DLD1 (cell line): Measurements from ENCODE around the gene ZDHHC24.

ENCODE experiments used
- in situ Hi-C: cut with HindIII; loops from 2 replicates; pipeline ENCODE4 v1.10.0; 2017; ENCODE audit warnings: low sequenced_read_pairs

ZDHHC24 gene

DNA sequence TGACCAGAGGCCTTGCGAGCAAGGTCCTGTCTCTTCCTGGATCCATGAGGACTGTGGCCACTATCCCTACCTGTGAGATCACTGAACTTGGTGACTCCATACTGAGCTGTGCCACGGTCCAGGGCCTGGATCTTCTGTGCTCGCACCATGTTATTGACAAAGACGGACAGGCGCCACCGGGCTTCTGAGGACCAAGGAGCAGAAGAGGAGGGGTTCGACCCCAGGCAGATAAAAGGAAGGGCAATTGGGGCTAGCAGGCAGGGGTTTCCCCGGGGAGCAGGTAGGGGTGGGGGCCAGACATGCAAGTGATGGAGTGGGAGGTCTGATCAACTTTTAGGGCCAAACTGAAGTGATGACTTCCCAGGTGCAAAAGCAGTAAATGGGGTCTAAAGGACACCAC lies 20.4 kb upstream of the ZDHHC24 start:
- in situ Hi-C loops: no loop called here

DNA sequence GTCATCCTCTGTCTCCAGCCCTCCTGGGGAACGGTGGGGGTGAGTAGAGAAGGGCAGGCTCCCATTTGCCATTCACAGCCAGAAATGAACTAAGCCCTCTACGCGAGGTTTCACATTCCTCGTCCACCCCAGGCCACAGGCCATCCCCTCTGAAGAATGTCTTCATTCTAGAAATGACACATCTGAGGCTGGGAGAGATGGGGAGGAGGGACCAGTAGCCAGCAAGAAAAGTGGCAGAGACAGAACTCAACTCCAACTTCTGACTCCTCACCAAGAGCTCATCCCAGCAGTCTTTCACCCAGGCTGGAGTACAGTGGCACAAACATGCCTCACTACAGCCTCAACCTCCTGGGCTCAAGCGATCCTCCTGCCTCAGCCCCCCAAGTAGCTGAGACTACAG lies 19.1 kb upstream of the ZDHHC24 start:
- in situ Hi-C loops: no loop called here

DNA sequence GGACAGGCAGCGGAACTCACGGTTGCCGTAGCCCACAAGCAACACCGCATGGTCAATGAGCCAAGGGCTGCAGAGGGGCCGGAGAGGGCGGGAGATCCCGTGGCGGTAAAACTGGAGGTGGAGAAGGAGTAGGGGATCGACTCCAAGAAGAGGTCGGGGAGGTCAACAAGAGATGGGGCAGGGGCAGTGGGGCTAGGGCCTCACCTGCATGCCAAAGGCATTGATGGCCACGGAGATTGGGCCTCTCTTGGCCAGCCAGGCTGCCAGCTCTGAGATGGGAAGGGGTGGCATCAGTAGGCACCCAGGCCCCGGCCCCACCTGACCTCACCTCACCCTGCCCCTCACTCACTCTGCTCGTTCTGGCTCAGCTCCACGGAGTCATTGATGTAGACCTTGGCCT lies 18.7 kb upstream of the ZDHHC24 start:
- in situ Hi-C loops: no loop called here

DNA sequence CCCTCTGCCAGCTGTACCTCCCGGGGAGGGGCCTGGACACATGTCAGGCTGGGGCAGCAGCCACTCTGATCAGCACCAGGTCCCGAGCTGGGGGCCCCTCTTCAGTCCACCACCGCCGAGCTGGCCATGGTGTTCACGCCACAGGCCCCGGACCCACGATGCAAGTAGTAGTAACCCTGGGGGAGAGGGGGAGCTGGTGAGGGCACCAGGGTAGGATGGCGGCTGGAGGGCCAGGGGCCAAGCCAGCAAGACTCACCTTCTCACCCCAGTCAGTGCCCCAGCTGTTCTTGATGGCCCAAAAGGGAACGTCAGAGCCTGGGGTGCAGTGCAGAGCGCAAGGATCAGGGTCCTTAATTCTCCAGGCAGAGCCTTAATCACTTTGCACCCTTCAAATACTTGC lies 18.0 kb upstream of the ZDHHC24 start:
- in situ Hi-C loops: no loop called here

DNA sequence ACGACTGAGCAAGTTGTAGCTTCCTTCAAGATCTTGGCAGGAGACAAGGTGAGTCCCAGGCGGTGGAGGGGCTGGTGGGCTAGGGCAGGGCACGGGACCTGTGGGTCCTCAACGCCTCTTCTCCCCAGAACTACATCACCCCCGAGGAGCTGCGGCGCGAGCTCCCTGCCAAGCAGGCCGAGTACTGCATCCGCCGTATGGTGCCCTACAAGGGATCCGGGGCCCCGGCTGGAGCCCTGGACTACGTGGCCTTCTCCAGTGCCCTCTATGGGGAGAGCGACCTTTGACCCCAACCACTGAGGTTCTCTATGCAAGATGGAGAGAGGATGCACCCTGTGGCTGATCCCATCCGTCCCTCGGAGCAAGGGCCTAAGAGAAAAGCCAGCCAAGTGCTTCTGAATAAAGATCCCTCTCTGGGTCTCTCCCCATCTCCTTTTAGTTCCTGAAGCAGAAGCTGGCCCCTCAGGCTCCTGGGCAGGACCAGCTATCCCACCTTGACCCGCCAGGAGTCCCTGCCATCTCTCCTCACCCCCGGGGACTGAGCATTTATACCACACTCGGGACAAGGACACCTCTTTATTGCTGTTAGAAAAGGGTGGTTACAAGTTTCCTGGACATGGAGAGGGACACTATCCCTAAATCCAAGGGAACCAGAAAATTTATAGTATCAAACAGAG lies 17.2 kb upstream of the ZDHHC24 start:
- in situ Hi-C loops: no loop called here

DNA sequence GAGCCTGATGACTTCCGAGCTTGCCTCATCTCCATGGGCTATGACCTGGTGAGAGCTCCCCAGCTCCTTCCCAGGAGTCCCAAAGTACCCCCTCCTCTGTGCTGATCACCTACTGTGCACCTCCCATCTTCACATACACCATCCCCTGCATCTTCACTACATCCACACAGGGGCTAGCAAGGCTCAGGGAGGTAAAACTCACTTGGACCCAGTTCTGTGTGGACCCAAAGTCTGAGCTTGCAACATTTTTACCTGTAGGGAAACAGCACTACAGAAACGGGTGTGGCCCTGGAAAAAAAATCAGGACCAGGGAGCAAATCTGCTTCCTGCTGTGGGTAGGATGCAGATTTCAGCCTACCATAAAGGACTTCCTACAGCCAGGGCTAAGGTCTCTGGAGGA lies 16.4 kb upstream of the ZDHHC24 start:
- in situ Hi-C loops: no loop called here

DNA sequence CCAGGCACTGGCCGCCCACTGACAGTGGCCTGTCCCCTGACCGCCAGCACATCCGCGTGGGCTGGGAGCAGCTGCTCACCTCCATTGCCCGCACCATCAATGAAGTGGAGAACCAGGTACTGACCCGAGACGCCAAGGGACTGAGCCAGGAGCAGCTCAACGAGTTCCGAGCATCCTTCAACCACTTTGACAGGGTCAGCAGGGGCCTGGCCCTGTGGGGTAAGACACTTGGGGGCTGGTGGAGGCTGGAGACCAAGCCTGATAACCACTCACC lies 16.1 kb upstream of the ZDHHC24 start:
- in situ Hi-C loops: no loop called here

DNA sequence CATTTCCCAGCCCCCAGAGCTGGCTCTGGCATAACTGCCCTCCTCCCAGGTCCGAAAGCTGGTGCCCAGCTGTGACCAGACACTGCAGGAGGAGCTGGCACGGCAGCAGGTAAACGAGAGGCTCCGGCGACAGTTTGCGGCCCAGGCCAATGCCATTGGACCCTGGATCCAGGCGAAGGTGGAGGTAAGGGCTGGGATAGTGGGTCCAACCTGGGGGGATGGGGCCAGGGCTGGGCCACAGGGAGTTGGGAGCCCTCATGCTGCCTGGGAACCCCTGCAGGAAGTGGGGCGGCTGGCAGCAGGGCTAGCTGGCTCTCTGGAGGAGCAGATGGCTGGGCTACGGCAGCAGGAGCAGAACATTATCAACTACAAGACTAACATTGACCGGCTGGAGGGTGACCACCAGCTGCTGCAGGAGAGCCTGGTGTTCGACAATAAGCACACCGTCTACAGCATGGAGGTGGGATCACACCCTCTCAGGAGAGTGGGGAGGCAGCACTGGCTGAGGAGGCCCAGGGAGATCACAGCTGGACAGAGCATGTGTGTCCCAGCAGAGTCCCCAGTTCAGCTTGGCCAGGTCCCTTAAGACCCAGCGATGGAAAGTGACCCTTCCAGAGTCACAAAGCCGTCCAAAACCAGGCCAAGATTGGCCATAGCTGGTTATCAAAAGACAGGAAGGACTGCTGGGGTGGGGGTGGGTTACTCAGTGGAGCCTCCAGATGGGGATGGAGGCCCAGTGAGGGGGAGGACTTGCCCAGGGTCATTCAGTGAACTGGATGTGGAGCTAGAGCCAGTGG lies 15.5 kb upstream of the ZDHHC24 start:
- in situ Hi-C loops: no loop called here

DNA sequence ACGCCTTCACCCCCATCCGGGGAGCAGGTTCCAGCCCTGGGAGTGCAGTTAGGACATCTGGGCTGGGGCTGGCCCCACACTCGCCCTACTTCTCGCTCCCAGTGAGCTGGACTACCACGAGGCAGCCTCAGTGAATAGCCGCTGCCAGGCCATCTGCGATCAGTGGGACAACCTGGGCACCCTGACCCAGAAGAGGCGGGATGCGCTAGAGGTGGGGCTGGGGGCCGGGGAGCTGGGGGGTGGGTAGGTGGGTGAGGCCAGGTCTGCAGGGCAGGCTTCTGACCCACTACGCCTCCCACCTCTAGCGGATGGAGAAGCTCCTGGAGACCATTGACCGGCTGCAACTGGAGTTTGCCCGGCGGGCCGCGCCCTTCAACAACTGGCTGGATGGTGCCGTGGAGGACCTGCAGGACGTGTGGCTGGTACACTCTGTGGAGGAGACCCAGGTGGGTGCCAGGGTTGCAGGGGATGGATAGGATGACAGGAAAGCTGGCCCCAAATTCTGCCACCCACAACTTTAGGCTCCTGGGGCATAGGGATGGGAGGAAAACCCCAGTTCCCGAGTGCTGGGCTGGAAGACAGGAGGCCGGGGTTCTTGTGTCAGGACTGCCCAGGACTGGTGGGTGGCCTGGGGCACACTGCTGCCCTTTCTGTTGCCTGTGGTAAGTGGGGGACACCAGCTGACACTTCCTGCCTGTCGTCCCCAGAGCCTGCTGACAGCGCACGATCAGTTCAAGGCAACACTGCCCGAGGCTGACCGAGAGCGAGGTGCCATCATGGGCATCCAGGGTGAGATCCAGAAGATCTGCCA lies 14.2 kb upstream of the ZDHHC24 start:
- in situ Hi-C loops: no loop called here

DNA sequence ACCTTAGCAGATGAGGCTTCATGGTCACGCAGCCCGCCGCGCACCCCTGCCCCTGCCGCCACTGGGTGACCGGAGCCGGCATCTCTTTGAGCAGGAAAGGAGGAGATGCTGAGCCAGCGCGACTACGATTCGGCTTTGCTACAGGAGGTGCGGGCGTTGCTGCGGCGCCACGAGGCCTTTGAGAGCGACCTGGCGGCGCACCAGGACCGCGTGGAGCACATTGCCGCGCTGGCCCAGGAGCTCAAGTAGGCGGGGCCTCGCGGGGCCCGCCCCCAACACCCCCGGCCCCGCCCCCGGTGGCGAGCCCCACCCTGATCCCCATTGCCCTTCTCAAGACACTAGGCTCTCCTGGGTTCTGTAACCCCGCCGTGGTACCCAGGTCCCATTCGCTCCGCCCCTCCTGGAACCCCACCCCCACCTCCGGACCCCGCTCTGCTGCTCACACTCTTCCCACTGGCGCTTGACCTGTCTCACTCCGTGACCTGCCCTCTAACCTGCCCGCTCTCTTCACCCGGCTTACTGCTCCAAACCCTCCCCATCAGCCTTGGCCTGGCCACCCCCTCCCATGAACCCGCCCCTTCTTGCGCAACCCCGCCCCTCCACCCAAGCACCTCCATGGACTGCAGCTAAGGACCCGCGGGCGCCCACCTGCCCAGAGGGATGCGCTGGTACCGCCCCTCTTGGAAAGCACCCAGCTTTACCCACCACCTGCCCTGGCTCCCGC lies 13.5 kb upstream of the ZDHHC24 start:
- in situ Hi-C loops: no loop called here

DNA sequence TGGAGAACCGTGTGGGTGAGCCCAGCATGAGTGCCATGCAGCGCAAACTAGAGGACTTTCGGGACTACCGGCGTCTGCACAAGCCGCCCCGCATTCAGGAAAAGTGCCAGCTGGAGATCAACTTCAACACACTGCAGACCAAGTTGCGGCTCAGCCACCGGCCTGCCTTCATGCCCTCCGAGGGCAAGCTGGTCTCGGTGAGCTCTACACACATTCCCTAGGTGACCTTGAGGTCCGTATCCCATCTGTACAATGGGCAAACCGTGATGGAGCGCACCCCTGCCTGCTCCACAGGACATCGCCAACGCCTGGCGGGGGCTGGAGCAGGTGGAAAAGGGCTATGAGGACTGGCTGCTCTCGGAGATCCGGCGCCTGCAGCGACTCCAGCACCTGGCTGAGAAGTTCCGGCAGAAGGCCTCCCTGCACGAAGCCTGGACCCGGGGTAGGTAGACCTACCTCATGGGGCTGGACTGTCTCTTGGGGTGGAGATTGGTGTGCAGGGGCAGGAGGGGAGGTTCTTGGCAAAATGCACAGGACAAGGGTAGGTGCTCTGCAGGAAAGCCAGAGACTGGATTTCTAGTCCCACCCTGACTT lies 12.0 kb upstream of the ZDHHC24 start:
- in situ Hi-C loops: no loop called here

DNA sequence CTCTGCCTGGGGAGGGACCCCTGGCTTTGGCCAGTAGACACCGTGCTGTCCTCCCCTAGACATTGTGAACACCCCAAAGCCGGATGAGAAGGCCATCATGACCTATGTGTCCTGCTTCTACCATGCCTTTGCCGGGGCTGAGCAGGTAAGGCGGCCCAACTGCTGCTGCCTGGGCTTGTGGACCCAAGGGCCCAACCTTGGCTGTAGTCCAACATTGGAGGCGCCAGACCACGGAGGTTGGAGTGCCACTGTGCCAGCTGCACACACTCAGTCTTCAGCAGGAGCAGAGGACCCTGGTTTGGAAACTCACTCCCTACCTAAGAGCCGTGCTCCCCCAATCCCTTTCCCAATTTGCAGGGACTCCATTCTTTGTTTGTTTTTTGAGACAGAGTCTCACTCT lies 10.2 kb upstream of the ZDHHC24 start:
- in situ Hi-C loops: no loop called here

DNA sequence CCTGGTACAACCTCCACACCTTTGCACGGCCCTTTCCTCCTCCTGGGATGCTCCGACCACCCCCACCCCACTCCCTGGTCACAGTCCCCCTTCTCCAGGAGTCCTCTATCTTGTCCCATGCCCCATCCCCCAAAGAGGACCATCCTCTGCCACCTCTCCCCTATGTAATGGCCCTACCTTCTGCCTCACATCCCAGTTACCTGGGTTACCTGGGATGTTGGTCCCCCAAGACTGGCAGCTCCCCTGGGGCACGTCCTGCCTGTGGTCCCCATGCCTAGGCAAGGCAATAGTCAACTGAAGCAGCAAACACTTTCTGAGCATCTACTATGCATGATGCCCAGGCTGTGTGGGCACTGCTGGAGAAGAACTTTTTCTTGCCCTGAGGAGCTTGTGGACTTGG lies 9.6 kb upstream of the ZDHHC24 start:
- in situ Hi-C loops: no loop called here

DNA sequence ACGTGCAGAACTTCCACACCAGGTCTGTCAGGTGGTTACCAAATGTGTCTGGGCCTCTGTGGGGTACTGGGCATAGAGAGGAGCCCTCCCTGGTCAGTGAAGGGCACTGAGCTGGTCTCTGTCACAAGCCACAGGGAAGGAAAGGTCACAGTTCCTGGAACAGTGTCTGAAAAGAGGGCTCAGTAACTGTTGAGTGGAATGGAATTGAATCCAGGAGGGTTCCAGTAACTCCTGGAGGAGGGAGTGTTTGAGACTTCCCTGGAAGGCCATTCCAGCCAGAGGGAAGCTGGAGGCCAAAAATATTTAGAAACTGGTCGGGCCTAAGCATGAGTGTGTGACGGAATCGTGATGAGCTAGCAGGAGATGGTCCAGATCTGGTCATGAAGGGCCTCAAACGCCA lies 8.8 kb upstream of the ZDHHC24 start:
- in situ Hi-C loops: no loop called here

DNA sequence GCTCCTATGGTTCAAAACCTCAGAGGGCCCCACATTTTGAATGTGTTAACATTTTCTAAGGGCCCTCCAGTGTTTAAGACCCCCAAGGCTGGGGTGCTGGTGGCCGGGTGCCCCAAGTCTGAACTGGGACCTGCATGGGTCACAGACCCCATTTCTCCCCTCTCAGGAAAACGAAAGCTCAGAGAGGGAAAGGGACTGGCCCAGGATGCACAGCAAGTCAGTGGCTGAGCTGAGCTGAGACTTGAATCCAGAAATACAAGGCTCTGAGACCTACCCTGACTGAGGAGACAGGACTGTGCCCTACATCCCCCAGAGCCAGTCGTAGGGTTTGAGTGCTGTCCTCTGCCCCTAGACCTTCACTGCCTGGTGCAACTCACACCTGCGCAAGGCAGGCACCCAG lies 5.0 kb upstream of the ZDHHC24 start:
- in situ Hi-C loops: no loop called here

DNA sequence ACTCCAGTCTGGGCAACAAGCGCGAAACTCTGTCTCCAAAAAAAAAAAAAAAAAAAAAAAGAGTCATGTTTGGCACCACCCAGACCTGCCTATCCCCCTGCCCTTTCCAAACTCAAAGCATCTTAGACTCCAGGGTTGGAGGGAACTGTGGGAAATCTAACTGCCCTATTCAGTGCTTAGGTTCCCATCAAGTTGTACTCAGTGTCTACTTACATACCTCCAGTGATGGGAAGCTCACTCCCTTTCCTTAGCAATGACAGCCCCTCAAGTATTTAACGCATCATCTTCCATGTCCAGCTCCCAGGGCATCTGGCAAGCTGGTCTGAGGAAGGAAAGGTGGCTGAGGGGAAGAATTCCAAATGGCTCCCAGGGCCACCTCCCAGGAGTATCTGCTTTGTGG lies 3.8 kb upstream of the ZDHHC24 start:
- in situ Hi-C loops: no loop called here

DNA sequence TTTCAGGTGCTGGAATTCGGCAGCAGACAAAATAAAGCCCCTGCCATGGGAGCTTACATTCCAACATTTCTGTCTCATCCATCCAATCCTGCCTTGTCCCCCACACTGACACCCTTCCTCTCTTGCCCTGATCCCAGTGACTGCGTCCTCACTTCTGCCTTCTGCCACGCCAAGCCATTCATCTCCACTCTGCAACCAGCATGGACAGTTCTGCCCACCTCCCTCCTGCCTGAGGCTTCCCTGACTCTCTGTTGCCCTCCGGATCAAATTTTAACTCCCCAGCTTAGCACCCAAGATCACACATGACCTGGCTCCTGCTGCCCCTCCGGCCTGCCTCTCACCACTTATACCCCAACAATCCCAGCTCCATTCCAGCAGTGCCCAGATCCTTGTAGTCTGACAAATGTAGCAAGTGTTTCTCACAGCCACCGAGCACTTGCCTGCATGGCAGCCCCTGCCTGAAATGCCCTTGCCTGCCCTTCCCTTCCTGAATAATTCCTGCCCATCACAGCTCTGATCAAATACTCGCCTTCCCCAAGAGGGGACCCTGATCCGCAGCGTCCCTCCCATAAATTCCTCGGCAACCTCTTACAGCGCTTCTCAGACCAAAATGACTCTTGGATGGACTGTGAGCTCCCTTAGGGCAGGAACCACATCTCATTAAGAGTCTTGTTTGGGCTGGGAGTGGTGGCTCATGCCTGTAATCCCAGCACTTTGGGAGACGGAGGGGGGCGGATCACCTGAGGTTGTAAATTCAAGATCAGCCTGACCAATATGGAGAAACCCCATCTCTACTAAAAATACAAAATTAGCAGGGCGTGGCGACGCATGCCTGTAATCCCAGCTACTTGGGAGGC lies 3.2 kb upstream of the ZDHHC24 start:
- in situ Hi-C loops: no loop called here

DNA sequence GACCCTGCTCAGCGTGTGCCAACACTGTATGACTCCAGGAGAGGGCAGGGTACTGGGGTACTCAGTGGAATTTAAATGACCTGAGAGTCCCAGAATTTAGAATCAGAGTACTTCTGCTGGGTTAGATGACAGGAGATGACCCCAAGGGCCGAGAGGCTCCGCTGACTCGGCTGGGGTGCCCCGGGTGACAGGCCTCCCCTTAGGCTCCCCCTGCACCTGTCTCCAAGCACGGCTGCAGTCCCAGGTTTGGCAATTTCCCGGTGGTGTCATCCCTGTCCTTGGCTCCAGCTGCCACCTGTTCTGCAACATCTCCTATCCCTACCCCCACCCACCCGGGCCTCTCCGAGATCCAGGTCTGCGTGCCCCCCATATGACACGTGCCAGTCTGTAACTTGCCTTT lies 2.2 kb upstream of the ZDHHC24 start:
- in situ Hi-C loops: no loop called here

DNA sequence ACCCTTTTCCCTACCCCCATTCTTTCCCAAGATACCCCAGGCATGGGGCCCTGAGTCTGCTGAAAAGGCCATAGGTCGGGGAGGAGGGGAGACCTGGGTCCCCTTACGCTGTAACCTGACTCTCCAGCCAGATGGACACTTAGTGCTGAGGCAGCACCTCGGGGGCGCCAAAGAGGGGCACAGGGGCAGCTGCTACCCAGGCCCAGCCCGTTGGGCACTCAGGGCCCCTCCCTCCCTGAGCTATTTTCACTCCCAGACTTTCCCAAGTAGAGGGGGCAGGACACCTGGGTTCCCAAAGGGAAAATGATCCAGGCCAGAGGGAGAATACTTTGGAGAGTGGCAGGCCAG lies 1.8 kb upstream of the ZDHHC24 start:
- in situ Hi-C loops: no loop called here

DNA sequence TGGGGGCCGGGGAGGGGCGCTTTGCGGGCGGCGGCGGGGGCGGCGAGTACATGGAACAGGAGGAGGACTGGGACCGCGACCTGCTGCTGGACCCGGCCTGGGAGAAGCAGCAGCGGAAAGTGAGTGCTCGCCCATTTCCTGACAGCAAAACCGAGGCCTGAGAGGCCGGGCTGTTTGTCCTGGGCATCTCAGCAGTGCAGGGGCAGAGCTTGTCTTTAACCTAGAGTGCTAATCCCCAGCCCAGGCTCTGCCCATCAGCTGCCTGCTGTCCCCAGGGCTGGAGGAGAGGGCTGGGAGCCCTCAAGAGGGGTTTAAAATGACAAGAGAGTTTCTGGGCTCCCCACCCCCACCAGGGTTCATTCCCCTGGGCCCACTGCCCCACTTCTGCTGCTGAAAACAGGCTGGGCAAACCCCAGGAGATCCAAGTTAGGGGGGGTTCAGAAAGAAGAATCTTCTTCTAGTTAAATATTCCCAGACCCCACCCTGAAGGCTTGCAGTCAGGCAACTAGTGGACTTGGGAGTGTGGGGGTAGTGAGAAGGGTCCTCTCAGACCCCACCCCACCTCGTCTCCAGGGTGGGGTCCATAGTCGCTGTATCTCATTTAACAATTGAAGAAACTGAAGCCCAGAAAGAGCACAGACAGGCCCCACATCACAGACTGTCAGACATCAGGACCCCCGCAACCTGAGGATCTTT lies 1.3 kb upstream of the ZDHHC24 start:
- in situ Hi-C loops: no loop called here
